ENCODE measurements around the gene CAPN11.

DNA sequence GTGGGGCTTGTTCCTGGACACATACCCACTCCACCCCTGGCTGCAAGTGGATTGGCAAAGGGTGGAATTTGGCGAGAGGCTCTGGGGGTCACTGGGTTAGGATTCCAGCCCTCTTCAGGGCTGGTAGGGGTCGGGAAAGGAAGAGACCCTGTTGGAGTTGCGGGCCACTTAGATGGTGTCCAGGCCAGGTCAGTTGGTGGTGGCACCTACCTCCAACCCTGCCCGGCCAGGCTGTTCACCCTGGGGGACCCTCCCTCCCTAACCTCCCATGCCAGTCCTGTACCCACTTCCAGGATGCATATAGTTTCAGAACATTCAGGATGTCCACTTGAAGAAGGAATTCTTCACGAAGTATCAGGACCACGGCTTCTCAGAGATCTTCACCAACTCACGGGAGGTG, 21.0 kb downstream of the CAPN11 start:
- TF ChIP-seq POLR2A (IDR thresholded peaks at IDR 0.05), result no peak
- TF ChIP-seq, protein P1, sequence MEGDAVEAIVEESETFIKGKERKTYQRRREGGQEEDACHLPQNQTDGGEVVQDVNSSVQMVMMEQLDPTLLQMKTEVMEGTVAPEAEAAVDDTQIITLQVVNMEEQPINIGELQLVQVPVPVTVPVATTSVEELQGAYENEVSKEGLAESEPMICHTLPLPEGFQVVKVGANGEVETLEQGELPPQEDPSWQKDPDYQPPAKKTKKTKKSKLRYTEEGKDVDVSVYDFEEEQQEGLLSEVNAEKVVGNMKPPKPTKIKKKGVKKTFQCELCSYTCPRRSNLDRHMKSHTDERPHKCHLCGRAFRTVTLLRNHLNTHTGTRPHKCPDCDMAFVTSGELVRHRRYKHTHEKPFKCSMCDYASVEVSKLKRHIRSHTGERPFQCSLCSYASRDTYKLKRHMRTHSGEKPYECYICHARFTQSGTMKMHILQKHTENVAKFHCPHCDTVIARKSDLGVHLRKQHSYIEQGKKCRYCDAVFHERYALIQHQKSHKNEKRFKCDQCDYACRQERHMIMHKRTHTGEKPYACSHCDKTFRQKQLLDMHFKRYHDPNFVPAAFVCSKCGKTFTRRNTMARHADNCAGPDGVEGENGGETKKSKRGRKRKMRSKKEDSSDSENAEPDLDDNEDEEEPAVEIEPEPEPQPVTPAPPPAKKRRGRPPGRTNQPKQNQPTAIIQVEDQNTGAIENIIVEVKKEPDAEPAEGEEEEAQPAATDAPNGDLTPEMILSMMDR (IDR thresholded peaks at IDR 0.05), result no peak
- no peak for TF ChIP-seq POLR2AphosphoS5 (IDR thresholded peaks at IDR 0.05)
- TF ChIP-seq EP300 (IDR thresholded peaks at IDR 0.05), result no peak

All from stomach (tissue), 4 donors.